ENCODE results near the gene MAPKAPK5.
"Not testable (repeated sequence)": the region's sequence is repeated elsewhere in the genome, so short reads cannot be mapped to it uniquely, and the experiment has no call there.

The MAPKAPK5 gene

GRCh38 chr12:111828338-111828979 lies 13.6 kb upstream of the MAPKAPK5 start:
- no peak for DNase-seq

- DNase-seq = not testable (repeated sequence)
Measured at GRCh38 chr12:111829635-111830034, 12.4 kb upstream of the MAPKAPK5 start.

DNA sequence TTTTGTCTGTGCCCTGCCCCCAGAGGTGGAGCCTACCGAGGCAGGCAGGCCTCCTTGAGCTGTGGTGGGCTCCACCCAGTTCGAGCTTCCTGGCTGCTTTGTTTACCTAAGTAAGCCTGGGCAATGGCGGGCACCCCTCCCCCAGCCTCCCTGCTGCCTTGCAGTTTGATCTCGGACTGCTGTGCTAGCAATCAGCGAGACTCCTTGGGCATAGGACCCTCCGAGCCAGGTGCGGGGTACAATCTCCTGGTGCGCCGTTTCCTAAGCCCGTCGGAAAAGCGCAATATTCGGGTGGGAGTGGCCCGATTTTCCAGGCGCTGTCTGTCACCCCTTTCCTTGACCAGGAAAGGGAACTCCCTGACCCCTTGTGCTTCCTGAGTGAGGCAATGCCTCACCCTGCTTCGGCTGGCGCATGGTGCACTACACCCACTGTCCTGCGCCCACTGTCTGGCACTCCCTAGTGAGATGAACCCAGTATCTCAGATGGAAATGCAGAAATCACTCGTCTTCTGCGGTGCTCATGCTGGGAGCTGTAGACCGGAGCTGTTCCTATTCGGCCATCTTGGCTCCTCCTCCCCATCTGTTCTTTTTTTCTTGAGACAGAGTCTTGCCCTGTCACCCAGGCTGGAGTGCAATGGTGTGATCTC lies 7.2 kb upstream of the MAPKAPK5 start:
- DNase-seq = not testable (repeated sequence)

DNA sequence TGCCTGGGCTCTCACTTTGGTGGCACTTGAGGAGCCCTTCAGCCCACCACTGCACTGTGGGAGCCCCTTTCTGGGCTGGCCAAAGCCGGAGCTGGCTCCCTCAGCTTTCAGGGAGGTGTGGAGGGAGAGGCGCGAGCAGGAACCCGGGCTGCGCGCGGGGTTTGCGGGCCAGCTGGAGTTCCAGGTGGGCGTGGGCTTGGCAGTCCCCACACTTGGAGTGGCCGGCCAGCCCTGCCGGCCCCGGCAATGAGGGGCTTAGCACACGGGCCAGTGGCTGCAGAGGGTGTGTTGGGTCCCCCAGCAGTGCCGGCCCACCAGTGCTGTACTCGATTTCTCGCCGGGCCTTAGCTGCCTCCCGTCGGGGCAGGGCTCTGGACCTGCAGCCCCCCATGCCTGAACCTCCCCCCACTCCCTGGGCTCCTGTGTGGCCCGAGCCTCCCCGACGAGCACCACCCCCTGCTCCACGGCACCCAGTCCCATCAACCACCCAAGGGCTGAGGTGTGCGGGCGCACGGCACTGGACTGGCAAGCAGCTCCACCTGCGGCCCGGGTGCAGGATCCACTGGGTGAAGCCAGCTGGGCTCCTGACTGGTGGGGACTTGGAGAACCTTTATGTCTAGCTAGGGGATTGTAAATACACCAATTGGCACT lies 6.4 kb upstream of the MAPKAPK5 start:
- not testable (repeated sequence) for DNase-seq

DNA sequence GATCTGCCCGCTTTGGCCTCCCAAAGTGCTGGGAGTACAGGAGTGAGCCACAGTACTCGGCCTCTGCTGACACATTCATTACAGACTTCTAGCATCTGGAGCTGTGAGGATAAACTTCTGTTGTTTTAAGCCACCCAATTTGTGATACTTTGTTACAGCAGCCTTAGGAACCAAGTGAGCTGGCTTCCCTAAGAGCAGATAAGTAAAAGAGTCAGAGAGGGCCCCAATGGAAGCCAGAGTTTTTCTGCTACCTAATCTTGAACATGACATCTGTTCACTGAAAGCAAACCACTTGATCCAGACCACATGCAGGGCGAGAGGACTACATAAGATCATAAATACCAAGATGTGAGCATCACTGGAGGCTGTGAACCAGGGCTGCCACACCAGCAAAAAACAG lies 3.7 kb upstream of the MAPKAPK5 start:
- no peak for DNase-seq

DNA sequence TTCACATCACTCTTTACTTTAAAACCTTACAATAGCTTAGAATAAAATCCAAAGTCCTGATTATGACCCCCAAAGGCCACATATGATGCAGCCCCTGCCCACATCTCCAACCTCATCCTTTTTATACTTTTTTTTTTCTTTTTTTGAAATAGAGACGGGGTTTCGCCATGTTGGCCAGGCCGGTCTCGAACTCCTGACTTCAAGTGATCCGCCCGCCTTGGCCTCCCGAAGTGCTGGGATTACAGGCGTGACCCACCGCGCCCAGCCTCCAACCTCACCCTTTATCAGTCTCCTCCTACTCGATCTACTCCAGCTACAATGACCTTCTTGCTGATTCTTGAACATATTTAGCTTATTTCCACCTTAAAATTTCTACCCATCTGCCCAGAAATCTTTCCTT lies 1.2 kb upstream of the MAPKAPK5 start:
- no peak for DNase-seq

DNA sequence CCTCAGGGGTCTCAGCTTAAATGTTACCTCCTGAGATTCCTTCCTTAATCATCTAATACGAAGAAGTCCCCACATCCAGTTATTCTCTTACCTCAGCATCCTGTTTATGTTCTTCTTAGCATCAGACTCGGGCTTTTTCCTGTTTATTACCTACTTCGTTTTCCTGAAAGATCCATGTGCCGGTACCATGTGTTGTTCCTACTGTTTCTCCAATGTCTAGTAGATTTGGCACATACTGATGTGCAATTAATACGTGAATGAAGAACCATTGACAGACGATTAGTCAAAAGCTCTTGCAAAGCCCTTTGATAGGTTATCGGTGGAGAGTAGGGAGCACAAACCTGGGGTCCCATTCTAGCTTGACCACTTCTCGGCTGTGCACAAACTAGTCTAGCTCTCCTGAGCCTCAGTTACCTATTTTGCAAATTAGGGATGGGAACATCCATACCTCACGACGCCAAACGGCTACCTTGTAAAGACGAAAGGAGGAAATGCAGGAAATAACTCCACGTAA lies 735 bp upstream of the MAPKAPK5 start:
- DNase-seq = peak; percentile 60

- DNase-seq = no peak
Measured at GRCh38 chr12:111842556-111843396, 748 bp downstream of the MAPKAPK5 start.

DNA sequence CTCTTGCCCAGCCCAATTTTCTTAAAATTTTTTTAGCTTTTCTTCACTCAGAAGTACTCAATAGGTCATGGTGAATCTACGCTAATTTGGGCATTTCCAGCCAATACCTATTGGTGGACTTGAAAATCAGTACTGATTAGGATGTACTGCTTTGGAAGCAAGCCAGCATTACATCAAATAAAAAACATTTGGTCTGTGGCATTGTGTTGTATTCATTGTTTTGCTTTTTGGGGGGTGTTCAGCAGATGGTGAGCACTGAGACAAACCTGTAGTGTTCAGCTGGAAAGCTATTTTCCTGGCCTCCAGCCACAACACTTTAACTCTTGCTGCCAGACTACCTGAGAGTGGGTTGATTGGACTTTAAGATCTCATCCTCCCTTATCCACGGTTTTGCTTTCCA lies 4.0 kb downstream of the MAPKAPK5 start:
- no peak for DNase-seq

- DNase-seq = no peak
Measured at GRCh38 chr12:111850526-111850925, 8.5 kb downstream of the MAPKAPK5 start.

- DNase-seq = no peak
Measured at GRCh38 chr12:111858186-111858585, 16.2 kb downstream of the MAPKAPK5 start.

- DNase-seq = no peak
Measured at GRCh38 chr12:111858778-111859177, 16.8 kb downstream of the MAPKAPK5 start.

DNA sequence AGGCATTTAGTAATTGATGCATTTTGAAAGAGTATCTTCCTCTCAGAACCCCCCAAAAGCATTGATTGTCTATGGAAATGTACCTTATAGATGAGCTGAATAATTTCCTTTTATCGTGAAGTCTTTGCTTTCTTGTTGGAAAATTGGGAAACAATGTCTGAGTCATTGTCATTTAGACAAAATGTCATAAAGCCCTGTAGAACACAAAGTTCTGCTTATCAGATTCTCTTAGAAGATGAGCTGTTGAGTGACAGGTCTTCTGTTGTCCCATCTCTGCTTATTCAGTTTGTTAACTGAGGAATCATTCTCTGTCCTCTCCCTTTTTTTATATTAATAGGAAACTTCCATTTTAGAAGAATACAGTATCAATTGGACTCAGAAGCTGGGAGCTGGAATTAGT lies 22.9 kb downstream of the MAPKAPK5 start:
- DNase-seq = no peak

DNA sequence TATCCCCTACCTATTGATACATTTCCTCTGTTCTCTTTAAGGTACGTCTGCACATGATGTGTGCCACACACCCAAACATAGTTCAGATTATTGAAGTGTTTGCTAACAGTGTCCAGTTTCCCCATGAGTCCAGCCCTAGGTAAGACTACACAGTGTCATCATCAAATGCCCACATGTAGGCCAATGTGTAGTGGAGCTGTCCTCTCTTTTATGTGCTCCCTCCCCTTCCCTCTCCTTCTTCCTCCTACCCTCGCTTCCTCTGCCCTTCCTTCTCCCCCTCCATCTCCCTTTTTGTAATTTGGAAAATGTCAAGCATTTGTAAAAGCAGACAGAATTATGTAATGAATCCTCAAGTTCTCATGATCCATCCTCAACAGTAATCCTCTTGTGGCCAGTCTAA lies 25.5 kb downstream of the MAPKAPK5 start:
- DNase-seq = no peak

DNA sequence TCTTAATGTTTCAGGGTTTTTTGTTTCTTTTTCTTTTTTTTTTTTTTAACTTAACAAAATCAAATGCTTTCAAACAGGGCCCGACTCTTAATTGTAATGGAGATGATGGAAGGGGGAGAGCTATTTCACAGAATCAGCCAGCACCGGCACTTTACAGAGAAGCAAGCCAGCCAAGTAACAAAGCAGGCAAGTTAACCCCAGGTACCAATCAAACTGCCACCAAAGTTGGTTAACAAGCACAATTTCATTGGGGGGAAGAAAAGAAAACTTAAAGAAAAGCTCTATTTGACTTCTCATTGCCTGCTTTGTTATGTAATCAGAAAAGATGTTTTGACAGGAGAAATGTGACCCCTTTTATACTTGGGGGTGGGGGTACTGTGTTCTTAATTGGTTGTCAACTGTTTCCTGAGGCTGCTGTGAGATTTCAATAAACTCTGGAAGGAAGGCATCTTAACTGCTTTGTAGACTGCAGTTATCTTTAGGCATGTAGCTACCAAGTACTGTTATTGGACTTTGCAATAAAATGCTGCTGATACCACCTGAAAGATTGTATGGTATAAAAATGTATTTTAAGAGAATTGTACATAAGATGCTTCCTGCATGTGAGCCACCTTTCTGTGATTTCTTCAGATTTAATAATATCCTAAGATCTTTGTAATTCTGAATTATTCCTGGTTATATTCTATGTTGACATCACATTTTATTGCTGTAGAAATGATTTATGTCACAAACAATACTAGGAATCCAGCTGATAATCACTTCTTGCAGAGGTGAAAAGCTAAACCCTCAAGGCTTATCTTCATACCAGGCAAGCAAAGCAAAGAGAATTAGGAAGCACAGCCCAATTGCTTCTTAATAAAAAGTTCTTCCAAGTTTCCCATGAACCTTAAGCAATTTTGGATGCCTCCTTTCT lies 26.9 kb downstream of the MAPKAPK5 start:
- no peak for DNase-seq

- DNase-seq = no peak
Measured at GRCh38 chr12:111869671-111870070, 27.6 kb downstream of the MAPKAPK5 start.

DNA sequence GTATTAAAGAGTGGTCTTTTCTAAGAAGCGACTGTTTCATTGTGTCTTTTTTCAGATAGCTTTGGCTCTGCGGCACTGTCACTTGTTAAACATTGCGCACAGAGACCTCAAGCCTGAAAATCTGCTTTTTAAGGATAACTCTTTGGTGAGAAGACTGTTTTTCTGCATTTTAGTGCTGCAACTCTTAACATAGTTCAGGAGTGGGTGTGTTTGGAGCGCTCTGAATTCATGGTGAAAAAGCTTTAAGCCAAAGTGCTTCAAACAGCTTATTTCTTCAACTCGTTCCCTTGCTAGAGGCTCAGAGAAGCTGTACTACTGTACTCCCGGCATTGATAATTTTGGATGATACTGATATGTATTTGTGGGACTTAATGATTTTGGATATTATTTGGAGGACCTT lies 28.2 kb downstream of the MAPKAPK5 start:
- DNase-seq = no peak

GRCh38 chr12:111870706-111871105 lies 28.7 kb downstream of the MAPKAPK5 start:
- no peak for DNase-seq

- DNase-seq = no peak
Measured at GRCh38 chr12:111873113-111873512, 31.1 kb downstream of the MAPKAPK5 start.

- no peak for DNase-seq
Measured at GRCh38 chr12:111881716-111882115, 39.7 kb downstream of the MAPKAPK5 start.

DNA sequence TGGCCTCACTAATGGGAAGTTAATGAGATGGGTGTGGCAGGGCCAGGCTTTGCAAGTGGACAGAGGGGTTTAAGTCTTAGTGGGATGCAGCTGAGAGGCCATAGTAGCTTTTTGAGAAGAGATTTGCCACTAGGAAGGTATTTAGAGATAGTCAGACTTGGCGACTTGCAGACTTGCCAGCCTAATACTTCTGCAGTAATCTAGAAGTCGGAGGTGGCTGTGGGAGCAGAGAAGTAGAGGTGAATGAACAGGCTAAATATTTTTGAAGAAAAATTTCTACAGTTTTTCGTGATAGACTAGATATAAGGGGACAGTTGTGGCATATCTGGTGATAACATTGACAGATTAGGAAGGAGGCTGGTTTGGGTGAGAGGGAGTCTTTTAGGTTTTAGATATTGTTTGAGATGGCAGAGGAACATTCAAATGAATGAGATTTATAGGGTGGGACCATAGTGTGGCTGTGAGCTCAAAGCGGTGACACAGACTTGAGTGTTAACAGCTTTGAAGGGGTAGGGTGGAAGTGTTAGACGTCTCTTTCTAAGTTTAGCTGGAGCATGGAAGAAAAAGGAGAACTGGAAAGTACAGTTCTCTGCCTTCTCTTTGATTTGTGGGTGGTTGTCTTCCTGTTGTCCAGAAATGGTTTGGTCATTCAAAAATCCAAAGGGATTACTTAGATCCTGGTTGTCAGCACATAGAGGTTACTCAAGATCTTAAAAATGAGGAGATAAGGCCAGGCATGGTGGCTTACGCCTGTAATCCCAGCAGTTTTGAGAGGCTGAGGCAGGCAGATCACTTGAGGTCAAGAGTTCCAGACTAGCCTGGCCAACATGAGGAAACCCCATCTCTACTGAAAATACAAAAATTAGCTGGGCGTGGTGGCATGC lies 44.9 kb downstream of the MAPKAPK5 start:
- DNase-seq = no peak

Data from KG1 (cell line).